ENCODE measurements around the gene CELF1.

GRCh38 chr11:47442514-47442913 is 110.4 kb downstream of the CELF1 start:
- TF ChIP-seq, protein P1, sequence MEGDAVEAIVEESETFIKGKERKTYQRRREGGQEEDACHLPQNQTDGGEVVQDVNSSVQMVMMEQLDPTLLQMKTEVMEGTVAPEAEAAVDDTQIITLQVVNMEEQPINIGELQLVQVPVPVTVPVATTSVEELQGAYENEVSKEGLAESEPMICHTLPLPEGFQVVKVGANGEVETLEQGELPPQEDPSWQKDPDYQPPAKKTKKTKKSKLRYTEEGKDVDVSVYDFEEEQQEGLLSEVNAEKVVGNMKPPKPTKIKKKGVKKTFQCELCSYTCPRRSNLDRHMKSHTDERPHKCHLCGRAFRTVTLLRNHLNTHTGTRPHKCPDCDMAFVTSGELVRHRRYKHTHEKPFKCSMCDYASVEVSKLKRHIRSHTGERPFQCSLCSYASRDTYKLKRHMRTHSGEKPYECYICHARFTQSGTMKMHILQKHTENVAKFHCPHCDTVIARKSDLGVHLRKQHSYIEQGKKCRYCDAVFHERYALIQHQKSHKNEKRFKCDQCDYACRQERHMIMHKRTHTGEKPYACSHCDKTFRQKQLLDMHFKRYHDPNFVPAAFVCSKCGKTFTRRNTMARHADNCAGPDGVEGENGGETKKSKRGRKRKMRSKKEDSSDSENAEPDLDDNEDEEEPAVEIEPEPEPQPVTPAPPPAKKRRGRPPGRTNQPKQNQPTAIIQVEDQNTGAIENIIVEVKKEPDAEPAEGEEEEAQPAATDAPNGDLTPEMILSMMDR (IDR thresholded peaks at IDR 0.05), result no peak
- no peak for TF ChIP-seq POLR2A (IDR thresholded peaks at IDR 0.05)
